GM21515 (cell line): ENCODE data around the gene TMCO4.

Source experiments
- ATAC-seq: cut with Tn5 transposase; IDR thresholded peaks from one replicate; pipeline ENCODE4 v1.9.1; 2021; ENCODE audit not compliant: unreplicated experiment

Gene TMCO4

DNA sequence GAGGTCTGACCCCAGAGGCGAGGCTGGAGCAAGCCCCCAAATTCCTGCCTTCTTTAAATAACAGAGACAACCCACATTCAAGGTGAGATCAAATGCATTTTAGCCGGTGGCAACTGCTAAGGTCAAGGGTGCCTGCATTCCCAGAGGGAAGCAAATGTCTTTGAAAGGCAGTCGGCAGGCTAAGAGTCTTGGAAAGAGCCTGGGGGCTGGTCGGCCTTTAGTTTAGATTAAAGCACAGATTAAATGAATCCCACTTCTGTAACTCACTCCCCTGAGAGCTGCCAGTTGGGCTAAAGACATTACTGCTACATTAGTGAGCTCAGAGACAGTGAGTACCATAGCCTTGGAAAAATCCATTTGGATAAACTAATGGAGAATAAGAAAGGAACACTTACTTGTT is 75.8 kb downstream of the TMCO4 start:
- no peak for ATAC-seq

DNA sequence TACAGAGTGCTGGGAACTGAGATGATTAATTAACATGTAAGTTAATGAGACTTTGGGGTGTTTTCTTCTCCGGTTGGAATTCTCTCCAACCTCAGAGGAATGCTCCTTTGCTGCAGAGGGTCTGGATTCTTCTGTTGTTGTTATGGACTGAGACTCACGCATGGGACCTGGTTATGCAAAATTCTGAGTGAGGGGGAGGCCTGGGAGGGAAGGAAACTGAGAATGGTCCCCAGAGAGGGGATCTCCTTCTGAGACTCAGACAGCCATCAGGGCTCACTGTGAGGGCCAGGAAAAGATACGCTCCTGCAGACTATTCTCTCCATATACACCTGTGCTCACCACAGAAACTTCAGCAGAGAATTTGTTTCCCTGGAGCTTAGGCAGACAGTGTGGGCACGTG is 78.7 kb downstream of the TMCO4 start:
- ATAC-seq = no peak

DNA sequence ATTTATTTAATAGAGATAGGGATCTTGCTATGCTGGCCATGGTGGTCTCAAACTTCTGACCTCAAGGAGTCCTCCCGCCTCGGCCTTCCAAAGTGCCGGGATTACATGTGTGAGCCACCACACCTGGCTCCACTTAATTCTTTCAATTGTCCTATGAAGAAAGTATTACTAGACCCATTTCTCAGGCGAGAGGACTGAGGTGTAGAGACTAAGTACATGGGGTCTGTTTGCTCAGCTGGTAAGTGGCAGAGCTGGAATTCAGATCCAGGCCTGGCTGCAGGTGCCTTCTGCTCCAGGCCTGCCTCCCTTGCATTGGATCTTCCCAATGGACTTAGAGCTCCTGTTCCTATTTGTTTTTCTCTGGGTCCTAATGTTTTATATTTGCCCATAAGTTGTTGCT is 79.5 kb downstream of the TMCO4 start:
- no peak for ATAC-seq

DNA sequence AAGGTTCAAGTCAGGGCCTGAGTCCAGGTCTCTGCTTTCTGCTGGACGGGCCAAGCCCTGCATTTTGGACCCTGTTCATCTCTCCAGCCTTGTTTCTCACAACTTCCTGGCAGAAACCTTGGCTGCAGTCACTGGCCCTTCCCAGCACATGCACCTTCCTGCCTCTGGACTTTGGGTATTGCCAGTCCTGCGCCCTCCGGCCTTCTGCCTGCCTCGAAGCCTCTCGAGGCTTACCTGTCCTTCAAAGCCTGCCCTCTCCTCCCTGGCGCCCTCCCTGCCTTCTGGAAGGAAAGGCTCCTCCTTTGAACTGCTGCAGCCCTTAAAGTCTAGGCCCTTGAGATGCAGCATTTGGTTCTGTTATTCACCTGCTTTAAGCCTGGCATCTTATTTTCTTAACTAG is 82.2 kb downstream of the TMCO4 start:
- ATAC-seq = no peak

DNA sequence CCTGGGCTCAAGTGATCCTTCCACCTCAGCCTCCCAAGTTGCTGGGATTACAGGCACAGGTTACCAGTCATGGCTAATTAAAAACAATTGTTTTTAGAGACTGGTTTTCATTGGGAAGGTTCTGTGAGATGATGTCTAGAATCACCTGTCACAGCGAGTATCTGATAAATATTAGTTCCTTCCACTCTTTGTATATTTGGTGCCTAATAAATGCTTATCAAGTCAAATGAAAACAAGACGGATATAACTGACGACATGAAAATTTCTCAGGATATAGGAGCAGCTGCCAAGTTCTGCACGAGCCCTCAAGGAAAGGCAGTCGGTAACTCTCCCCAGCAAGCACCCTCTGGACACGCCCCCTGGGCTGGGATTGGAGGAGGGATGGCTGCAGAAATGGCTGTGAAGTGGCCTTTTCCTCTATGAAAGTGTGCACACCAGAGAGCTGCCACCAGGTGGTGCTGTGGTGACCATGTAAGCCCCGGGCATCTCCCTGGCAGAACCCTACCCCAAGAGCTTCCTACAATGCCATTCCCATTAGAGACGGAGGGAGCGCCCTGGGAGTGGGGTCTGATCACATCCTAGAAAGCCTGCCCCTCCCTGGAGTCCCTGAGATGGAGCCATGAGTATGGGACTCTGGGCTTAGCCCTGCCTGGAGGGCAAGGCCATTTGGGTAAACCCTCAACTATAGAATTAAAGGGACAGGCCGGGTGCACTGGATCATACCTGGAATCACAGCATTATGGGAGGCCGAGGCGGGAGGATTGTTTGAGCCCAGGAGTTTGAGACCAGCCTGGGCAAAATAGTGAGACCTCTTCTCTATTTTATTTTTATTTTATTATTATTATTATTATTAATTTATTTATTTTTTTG is 84.1 kb downstream of the TMCO4 start:
- ATAC-seq = peak; percentile 53

DNA sequence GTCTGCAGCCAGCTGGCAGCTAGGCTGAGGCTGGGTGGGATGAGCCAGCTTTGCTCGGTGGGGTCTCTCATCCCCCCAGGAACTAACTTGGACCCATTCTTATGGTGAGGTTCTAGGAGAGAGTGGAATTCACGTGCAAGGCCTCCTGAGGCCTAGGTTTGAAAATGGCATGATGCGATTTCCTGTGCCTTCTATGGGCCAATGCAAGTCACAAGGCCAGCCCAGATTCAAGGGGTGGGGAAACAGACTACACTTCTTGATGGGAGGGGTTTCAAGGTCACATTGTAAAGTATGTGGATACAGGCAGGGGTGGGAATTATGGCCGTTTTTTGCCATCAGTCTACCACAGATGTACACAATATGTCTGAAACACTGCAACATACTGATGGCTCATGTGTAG is 86.8 kb downstream of the TMCO4 start:
- ATAC-seq = no peak

DNA sequence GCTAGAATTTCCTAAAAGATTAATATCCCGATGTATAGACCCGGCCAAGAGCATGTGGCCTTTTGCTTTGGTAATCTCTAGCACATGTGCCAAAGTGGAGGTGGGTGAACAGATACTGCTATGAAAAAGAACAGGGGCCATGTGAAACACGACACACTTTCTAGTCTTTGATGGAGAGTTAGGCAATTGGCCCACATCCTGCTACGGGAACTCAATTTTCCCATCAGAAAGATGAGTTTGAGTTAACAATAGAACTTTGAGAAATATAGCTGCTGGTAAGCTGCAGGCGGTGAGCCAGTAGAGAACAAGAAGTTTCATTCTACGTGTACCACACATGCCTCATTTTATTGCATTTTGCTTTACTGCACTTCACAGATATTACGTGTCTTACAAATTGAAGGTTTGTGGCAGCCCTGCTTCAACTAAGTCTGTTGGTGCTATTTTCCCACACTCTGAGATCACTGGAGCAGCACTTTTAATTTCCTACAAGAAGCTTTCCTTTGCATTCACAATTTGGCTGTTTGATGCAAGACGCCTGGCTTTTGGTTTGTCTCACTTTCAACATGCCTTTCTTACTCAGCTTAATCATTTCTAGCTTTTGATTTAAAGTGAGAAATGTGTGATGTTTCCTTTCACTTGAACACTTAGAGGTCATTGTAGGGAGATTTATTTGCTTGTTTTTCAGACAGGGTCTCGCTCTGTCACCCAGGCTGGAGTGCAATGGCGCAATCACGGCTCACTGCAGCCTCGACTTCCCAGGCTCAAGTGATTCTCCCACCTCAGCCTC is 88.7 kb downstream of the TMCO4 start:
- ATAC-seq = peak; percentile 44

DNA sequence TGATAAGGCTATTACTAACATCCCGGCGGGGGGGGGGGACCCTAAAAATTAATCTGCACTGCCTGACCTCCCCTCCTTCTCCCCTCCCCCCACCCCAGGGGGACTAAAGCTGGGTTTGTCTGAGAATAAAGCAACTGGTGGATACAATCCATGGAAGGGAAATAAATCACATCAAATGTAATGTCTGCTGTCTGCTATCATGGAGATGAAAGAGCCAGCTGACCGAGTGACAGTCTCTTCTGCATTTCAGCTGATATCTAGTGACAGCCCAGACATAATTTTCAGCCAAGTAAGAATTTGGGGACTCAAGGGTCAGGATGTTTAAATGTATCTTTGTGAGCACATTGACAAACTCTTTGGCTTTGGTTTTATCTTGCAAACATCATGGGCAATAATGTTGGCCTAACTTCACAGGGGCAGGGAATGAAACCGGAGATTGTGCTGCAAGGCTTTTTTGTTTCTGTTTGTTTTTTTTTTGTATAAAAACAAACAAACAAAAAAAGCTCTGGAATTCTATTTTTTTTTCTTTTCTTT is 90.4 kb downstream of the TMCO4 start:
- ATAC-seq = no peak

DNA sequence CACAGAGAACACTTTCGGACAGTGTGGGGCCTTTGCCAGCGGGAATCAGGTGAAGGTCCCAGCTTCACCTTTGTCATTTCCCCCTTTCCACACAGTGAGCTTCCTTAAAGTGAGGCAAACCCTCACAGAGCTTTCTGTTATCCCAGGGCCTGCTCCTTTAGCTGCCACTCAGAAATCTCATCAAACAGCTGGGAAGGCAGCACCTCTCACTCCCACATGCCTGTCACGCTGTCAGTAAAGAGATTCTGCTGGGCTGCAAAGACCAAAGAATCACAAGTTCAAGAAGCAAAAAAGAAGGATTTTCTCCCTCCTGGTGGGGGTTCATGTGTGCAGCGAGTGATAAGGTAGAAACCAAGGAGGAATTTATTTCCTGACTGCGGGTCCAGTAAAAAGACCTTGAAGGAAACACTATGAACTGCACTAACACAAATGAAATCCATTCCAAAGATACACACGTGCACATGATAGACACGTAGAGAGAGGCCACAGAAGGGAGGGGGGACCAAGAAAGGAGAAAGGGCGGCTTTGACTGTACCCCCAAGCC is 91.1 kb downstream of the TMCO4 start:
- ATAC-seq = no peak

DNA sequence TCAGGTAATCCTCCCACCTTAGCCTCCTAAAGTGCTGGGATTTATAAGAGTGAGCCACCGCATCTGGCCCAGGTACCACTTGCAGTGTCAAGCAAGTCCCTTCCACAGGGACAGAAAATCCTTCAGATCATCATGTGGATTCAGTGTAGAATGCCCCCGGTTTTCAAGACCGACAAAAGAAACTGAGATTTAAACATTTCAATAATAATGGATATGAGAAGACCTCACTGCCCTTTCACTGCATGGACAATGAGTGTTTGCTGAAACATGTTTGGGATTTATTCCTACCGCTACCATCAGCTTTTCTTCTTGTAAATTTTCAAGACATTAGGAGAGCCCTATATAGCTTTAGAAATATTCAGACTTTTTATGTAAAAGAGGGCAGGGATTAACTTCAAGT is 93.6 kb downstream of the TMCO4 start:
- ATAC-seq = no peak

DNA sequence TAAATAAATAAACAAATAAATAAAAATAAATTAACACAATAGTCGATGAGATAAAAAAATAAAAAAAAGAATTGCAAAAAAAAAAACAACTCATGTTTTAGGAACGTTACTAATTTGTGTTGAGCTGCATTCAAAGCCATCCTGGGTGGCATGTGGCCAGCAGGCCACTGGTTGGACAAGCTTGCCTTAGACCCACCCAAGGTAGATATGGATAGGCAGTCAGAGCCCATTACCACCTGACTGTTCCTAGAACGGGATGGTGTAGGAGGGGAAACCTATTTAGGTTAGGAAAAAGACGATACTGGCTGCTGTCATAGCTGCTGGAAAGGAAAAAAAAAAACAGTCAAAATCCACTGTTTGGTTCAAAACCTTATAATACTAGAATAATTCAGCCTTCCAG is 94.3 kb downstream of the TMCO4 start:
- no peak for ATAC-seq

DNA sequence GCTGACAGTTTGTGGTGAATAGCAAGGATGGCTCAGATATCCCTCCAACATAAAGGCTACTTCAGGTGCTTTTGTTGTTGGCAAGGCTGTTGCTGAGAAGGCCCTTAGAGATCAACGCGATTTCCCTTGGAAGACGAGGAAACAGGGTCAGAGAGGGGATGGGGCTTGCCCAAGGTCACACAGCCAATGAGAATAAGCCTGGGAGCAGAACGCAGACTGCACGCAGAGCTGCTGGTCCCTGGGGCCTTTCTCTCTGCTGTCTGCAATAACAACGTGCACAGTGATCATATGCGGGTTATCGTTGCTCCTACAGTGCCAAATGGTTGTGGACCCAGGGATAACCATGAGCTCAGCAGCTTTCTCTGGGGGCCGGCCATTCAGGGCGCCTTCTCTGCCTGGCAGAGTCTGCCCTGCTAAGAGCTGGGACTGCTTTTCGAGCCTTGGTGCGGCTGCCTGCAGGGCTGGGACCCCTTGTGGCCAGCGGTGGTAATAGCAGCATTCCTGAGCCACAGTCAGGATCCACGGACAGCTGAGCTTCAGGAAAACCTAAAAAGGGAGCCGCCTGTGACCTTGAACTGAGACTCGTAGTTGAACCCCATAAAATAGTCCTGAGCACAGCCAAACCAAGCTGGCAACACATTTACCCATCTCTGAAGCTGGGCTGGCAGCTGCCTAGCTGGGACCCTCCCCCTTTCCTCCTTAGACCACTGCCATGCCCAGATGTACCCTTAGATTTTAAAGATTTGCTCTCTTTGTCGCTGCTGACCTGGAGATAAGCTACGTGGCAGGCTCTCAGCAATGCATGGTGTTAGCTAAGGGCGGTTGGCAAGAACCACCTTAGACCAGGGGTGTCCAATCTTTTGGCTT is 95.2 kb downstream of the TMCO4 start:
- no peak for ATAC-seq

DNA sequence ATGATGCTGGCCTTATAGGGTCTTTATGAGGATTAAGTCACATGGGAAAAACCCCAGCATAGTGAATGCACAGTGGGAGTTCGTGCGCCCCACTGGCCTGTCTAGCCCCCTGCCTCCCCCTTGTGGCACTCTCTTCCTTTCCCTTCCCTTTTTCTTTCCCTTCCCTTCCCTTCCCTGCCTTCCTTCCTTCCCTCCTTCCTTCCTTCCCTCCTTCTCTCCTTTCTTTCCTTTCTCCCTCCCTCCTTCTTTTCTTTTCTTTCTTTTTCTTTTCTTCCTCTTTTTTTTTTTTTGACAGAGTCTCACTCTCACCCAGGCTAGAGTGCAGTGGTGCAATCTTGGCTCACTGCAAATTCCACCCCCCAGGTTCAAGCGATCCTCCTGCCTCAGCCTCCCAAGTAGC is 96.4 kb downstream of the TMCO4 start:
- no peak for ATAC-seq

DNA sequence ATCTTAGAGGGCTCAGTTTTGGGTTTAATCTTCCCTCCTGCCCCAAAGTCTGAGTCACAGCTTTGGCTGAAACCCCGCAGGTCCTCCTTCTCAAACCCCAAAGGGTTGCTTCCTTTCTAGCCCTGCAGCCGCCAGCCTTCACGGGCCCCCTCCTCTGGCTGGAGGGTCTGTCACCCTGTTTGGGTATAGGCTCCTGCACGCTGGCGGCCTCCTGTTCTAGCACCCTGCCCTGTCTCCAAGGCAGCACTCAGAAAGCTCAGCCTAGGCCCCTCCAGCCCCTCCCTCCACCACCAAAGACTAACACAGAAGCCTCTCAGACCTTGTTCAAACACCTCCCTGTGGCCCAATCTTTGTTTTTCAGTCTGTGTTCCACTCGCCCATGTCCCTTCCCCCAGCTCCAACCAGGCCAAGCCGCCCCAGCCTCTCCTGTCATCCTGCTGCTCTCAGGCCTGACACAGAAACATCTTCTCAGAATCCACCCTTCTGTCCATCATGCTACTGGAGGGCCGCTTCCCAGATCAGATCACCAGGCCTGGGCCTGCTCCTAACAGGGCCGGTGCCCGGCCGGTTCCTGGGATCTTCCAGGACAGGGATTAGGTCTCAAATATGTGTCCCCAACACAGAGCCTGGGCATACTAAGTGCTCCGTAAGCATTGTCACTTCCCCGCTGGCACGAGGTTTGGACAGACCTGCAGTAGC is 99.5 kb downstream of the TMCO4 start:
- ATAC-seq = no peak

DNA sequence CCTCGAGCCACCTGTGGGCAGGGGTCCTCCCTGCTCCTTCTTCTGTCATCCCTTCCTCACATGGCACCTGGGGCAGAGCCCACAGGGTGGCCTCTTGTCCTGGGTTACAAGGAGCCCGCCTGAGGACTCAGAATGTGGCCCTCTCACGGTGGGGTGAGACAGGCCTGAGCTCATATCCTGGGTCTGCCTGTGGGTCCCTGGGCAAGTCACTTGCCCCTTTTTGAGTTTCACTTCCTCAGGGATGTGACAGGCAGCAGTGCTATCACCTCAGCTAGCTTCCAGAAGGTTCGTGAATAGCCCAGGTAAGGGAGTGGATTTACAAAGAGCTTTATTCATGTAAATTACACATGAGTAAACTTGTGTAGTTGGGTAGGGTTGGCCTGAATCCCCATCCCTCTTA is 101.5 kb downstream of the TMCO4 start:
- no peak for ATAC-seq

DNA sequence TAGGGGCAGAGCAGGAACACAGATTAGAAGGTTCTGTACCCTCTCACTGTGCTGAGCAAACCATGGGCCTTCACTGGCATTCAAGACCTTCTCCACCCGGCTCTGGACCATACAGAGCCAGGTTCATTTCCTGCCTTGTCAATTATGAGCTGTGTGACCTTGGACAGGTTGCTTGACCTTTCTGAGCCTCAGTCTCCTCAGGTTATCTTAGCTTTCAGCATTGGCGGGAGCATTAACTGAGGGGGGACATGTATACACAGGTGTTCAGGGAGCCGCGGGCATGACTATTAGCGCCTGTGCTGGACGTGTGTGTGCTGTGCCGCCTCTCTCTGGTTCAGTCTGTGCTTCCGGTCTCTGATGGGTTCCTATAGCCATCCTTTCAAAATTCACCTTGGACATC is 102.9 kb downstream of the TMCO4 start:
- ATAC-seq = no peak

DNA sequence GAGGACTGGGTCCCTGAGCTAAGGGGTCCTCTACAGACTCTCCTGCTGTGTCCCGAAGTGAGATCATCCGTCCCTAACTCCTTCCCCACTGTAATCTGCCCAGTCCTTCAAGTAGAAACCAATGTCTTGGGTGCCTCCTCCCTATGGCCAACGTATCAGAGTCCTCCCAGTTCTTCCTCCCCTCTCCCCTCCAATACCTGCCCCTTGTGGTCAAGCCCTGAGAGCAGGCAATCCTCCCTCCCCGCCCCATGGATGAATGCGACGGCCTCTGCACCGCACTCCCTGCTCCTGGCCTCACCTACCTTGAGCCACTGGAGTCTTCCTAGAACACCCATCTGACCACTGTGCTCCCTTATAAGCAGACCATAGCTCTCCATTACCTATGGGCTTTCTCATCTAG is 103.9 kb downstream of the TMCO4 start:
- ATAC-seq = no peak

DNA sequence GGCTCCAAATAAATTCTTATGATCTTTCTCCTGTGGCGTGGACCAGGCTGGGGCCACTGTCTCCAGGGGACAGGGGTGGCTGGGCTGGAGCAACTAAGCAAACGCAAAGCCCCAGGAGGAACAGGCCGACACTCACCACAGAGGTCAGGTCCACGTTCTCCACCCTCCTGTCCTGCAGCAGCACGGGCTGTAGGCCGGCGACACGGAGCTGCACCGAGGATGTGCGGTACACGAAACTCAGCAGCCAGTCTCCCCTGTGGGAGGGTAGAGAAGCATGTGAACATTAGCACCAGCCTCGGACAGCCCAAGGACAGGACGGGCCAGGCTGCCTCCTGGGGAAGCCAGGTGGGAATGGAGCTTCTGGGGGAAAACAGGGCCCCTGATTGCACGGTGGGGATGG is 105.4 kb downstream of the TMCO4 start:
- ATAC-seq = no peak

DNA sequence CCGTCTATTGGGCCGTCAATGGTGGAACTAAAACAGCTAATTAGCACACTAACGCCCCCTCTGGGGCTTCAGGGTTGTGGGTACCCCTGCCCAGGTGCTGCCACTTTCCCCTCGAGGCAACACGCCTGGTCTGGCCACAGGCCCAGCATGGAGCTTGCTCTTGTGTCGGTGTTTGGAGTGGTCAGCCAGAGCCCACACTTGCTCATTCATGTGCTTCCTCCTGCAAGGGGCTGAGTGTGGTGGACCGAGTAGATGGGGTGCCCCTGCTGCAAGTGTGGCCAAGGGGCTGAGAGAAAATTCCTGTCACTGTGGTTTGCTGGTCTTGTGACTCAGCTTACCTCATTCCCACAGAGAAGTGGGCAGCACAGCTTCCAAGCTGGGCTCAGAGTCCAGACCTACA is 109.4 kb downstream of the TMCO4 start:
- ATAC-seq = no peak

DNA sequence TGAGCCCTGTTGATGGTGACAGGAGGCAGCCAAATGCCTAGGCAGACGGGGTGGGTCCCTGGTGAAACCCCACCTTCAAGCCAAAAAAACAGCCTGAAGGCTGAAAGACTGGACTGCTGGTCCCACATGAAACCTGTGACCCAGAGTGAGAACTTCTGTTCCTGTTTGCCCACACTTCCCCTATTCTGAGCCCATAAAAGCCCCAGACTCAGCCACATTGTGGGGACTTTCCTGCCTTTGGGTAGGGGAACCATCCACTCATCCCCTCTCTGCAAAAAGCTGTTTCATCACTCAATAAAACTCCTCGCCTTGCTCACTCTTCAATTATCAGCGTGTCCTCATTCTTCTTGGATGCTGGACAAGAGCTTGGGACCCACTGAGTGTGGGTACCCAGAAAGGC is 109.9 kb downstream of the TMCO4 start:
- no peak for ATAC-seq
